Fibroblast of gingiva (primary cell): ENCODE results near the gene TYROBP.
"Not testable (repeated sequence)": the region's sequence is repeated elsewhere in the genome, so short reads cannot be mapped to it uniquely, and the experiment has no call there.

Experiments
- DNase-seq: peaks from one replicate; pipeline ENCODE4 v3.0.0-alpha.2; 2011; ENCODE audit warnings: low read depth

The TYROBP gene

GRCh38 chr19:35870124-35870736 is 37.9 kb downstream of the TYROBP start:
- not testable (repeated sequence) for DNase-seq

GRCh38 chr19:35869327-35870123 is 38.6 kb downstream of the TYROBP start:
- DNase-seq, result peak; percentile 18

GRCh38 chr19:35868823-35869326 is 39.2 kb downstream of the TYROBP start:
- no peak for DNase-seq

- DNase-seq, result peak; percentile 10
Measured at GRCh38 chr19:35868172-35868822, 39.8 kb downstream of the TYROBP start, which contains the start of gene APLP1. Gene APLP1 (plus strand): TSS chr19:35868574. CDS start chr19:35868637, 63 bp downstream.

GRCh38 chr19:35863018-35863417 is 45.1 kb downstream of the TYROBP start:
- DNase-seq, result no peak

- DNase-seq, result no peak
Measured at GRCh38 chr19:35862528-35862927, 45.6 kb downstream of the TYROBP start.

GRCh38 chr19:35861640-35862160 is 46.4 kb downstream of the TYROBP start:
- no peak for DNase-seq

- no peak for DNase-seq
Measured at GRCh38 chr19:35860818-35861639, 47.1 kb downstream of the TYROBP start.

GRCh38 chr19:35860436-35860817 is 47.7 kb downstream of the TYROBP start:
- no peak for DNase-seq

- DNase-seq, result no peak
Measured at GRCh38 chr19:35859414-35859813, 48.7 kb downstream of the TYROBP start.

GRCh38 chr19:35858311-35858710 is 49.8 kb downstream of the TYROBP start:
- no peak for DNase-seq

GRCh38 chr19:35856546-35857149 is 51.4 kb downstream of the TYROBP start, which contains the start of gene KIRREL2:
Gene KIRREL2 (plus strand): TSS chr19:35856911. CDS start chr19:35857120, 209 bp downstream.
- DNase-seq, result no peak
